ENCODE results near the gene MDN1.
A peak's percentile ranks its signal among the peaks of the same experiment; 100 is the strongest.
"Not testable (repeated sequence)": the region's sequence is repeated elsewhere in the genome, so short reads cannot be mapped to it uniquely, and the experiment has no call there.

Gene MDN1

DNA sequence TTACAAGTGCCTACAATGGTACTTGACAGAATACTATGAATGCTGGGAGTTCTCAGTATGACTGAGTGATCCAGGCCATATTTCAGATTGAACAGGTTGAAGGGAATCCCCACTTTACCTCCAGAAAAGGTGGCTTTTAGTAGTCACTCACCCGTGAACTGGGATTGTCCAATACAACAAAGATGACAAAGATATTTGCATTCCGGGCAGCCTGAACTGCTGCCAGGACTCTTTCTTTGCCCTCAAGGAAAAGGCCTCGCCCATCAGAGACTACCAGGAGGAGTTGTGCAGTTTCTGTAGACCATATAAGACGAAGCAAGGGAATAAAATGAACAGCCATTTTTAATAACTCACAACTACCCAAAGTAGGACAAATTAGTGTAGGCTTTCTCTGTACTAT lies 174.7 kb downstream of the MDN1 start:
- DNase-seq (ENCODE audit: low spot score), result no peak

- no peak for DNase-seq (ENCODE audit: low spot score)
These were observed 176.2 kb downstream of the MDN1 start for GRCh38 chr6:89643406-89643805.

DNA sequence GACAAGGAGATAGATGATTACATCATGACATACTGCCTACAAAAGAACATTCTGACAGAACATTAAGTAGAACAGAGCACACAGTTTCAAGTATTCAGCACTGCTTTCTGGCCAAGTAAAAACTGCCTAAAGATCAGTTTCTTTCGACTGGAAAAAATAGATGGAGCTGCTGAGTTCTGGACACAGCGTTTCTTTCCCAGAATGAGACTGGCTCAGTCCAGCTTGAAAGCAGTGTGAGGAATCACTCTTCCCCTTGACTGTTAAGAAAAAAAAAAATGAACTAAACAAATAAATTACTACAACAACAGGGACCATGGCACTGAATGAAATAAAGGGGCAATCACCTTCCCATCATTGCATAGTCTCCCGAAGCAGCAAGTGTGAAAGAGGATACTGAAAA lies 176.6 kb downstream of the MDN1 start:
- DNase-seq (ENCODE audit: low spot score), result no peak

- not testable (repeated sequence) for DNase-seq (ENCODE audit: low spot score)
These were observed 178.0 kb downstream of the MDN1 start for GRCh38 chr6:89641581-89641980.

GRCh38 chr6:89640804-89641203 lies 178.8 kb downstream of the MDN1 start:
- DNase-seq (ENCODE audit: low spot score), result no peak

- peak; percentile 94 for DNase-seq (ENCODE audit: low spot score)
These were observed 181.0 kb downstream of the MDN1 start, which contains the start of gene LYRM2 for GRCh38 chr6:89638320-89639195. TSS of gene LYRM2 (minus strand) at chr6:89638747. CDS start at chr6:89638716, 31 bp downstream.

- DNase-seq (ENCODE audit: low spot score), result no peak
These were observed 181.7 kb downstream of the MDN1 start for GRCh38 chr6:89637960-89638319.

DNA sequence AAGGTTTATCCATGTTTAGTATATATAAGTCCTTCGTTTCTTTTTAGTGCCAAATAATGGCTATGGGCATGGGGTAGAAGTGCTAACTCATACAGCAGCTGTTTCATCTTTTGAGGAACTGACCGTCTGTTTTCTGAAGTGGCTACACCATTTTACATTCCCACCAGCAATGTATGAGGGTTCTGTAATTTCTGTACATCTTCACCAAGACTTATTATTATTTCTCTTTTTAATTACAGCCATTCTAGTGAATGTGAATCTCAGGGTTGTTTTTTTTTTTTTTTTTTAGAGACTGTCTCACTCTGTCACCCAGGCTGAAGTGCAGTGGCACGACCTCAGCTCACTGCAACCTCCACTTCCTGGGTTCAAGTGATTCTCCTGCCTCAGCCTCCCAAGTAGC lies 183.2 kb downstream of the MDN1 start:
- DNase-seq (ENCODE audit: low spot score), result not testable (repeated sequence)

- DNase-seq (ENCODE audit: low spot score), result peak; percentile 76
These were observed 189.1 kb downstream of the MDN1 start for GRCh38 chr6:89630488-89630887.

GRCh38 chr6:89623749-89624148 lies 195.8 kb downstream of the MDN1 start:
- no peak for DNase-seq (ENCODE audit: low spot score)

DNA sequence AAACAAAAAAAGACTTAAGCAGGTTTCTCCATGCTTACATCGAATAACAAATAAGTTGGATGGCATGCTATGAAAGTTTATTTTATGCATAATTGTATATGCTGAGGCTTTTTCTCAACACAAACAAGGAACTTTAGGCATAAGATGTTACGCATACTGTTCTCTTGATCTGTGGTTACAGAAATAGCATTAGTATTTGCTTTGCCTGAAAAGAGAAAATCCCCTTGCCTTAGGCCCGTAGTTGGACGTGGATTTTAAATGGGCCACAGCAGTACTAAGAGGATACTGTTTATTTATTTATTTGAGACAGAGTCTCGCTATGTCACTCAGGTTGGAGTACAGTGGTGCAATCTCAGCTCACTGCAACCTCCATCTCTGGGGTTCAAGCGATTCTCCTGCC lies 200.0 kb downstream of the MDN1 start:
- DNase-seq (ENCODE audit: low spot score), result no peak

DNA sequence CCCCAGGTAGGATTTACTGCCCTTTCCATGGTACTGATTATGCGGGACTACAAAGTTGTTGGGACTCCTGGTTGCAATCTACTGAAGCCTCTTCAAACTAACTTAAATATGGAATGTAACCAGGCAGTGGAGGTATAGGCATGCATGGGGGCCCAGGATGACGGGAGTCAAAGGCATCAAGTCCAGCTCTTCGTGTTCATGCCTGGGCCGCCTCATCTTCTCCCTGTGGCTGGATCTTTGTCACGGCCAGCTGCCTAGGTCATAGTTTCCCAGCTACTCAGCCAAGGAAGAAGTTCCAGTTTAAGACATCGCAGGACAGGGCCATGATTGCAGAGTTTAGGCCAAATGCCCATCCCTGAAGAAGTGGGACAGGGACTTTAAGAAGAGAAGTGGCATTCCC lies 201.6 kb downstream of the MDN1 start:
- no peak for DNase-seq (ENCODE audit: low spot score)

GRCh38 chr6:89616531-89616930 lies 203.1 kb downstream of the MDN1 start:
- no peak for DNase-seq (ENCODE audit: low spot score)

GRCh38 chr6:89615882-89616281 lies 203.7 kb downstream of the MDN1 start:
- DNase-seq (ENCODE audit: low spot score), result no peak

GRCh38 chr6:89613790-89614189 lies 205.8 kb downstream of the MDN1 start:
- no peak for DNase-seq (ENCODE audit: low spot score)

- DNase-seq (ENCODE audit: low spot score), result no peak
These were observed 207.5 kb downstream of the MDN1 start for GRCh38 chr6:89612121-89612520.

GRCh38 chr6:89611666-89612065 lies 207.9 kb downstream of the MDN1 start:
- DNase-seq (ENCODE audit: low spot score), result no peak

- DNase-seq (ENCODE audit: low spot score), result peak; percentile 41
These were observed 209.4 kb downstream of the MDN1 start for GRCh38 chr6:89610149-89610642.

DNA sequence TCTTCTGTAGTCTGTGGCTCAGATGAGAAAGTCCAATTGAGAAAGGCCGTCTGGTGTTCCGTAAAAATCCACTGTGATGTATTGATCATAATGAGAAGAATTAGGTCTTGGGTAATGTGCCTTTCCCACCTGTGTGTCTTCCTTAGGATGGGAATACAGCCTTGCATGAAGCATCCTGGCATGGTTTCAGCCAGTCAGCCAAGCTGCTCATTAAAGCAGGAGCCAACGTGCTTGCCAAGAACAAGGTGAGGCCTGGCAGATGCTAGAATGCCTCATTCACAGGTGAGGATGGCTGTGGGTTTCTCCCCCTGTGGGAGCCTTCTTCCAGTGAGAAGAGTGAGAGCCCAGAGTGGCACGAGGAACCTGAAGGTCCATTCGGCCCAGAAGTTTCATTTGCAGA lies 213.7 kb downstream of the MDN1 start:
- peak; percentile 94 for DNase-seq (ENCODE audit: low spot score)

DNA sequence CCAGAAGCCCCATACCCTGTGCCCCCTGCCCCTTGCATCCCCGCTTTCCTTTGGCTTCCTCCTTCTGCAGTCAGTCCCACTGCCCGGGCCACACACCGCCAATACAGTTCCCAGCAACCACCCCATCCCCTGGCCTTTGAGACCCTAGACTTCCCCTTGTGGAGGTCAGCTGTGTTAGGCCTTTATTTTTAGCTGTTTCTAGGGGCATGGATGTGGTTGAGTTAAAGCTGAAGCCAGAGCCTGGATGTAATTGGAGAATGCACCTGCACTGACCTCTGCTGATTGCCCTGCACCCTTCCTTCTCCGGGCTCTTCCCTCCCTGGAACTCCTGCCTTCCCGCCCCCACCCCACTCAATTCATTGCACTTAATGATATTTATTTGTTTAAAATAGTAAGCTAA lies 214.9 kb downstream of the MDN1 start:
- no peak for DNase-seq (ENCODE audit: low spot score)

- DNase-seq (ENCODE audit: low spot score), result no peak
These were observed 217.4 kb downstream of the MDN1 start for GRCh38 chr6:89602166-89602565.

DNA sequence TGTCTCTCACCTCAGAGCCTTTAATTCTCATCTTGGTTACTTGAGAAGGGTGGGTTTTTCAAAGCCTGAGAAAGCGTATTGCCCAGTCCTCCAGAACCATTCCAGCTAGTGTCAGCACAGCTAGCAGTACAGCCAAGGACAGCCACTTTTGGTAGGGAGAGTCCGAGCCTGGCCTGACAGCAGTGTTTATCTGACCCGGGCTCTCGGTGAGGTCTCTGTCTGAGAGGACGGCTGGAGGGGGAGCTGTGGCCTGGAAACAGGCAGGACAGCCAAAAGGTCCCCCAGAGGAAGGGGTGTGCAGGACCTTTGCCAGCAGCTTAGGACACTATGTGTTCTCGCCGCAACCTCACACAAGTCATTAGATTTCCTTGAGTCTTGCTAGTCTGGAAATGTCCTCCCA lies 219.9 kb downstream of the MDN1 start:
- no peak for DNase-seq (ENCODE audit: low spot score)

DNA sequence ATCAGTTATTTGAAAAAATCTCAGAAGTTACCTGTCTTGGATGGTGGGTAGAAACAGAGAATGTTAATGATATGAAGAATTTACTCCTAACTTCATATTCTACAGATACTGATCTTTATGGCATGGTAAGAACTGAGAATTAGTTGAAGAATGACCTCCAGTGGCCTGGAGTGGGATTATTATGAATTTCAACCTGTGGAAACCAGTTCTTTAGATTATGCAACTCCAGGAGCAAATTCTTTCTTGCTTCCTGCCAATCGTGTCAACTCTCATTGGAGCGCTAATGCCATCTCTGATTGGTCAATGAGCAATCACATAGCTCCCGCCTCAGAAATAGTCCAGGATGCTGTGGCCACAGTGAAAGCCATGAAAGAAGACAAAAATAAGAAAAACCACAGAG lies 221.6 kb downstream of the MDN1 start:
- DNase-seq (ENCODE audit: low spot score), result peak; percentile 58

DNA sequence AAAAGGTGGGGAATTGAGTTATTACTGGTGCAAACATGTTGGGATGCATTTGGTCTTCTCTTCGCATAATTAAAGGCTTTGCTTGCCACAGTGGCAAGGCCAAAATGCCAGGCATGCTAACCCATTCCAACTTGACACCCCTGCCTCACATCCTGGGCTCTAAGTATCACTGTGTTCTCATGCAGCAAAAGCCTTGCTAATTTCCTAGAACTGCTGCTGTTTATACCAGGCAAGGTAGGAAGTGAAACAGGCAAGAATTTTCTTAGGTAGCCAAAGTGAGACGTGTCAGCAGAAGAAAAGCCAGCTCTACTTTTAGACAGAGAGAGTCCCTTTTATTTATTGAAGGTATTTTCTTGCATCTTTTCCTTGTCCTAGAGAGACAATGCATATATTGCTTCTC lies 222.2 kb downstream of the MDN1 start:
- no peak for DNase-seq (ENCODE audit: low spot score)

Measured in cerebellar cortex (tissue), 1 donor.